OCI-LY1 (cell line): ENCODE data around the gene GSTO1.

Experiments used
- H2AFZ ChIP-seq: fragments of 200-600 bp; sonication (generic), shearing (Covaris generic); 2 replicates; pipeline ENCODE4 v1.6.0; 2014; ENCODE audit warnings: antibody characterized with exemption, mild to moderate bottlenecking, low read length
- H3F3A ChIP-seq: fragments of 200-600 bp; sonication (generic), shearing (Covaris generic); 2 replicates; pipeline ENCODE4 v1.6.0; 2014; ENCODE audit warnings: mild to moderate bottlenecking, antibody characterized with exemption, low read length, moderate library complexity; ENCODE audit not compliant: insufficient read depth
- H3K27ac ChIP-seq: fragments of 200-600 bp; sonication (generic); 2 replicates; pipeline ENCODE4 v1.5.1; 2014; ENCODE audit warnings: low read length, mixed run types, mild to moderate bottlenecking, low read depth; ENCODE audit not compliant: poor library complexity, severe bottlenecking
- H3K27me3 ChIP-seq: fragments of 200-600 bp; sonication (generic); 2 replicates; pipeline ENCODE4 v1.6.0; 2014; ENCODE audit warnings: antibody characterized with exemption, mild to moderate bottlenecking, low read length, moderate library complexity; ENCODE audit not compliant: insufficient read depth
- H3K36me3 ChIP-seq: fragments of 200-600 bp; sonication (generic); 2 replicates; pipeline ENCODE4 v1.6.1; 2014; ENCODE audit warnings: mild to moderate bottlenecking, antibody characterized with exemption, low read length, moderate library complexity, mixed read lengths; ENCODE audit not compliant: insufficient read depth
- H3K4me1 ChIP-seq: fragments of 200-600 bp; sonication (generic); 2 replicates; pipeline ENCODE4 v1.5.1; 2014; ENCODE audit warnings: mild to moderate bottlenecking, low read length, moderate library complexity; ENCODE audit not compliant: insufficient read depth, severe bottlenecking
- H3K4me2 ChIP-seq: fragments of 200-600 bp; sonication (generic), shearing (Covaris generic); 2 replicates; pipeline ENCODE4 v1.6.1; 2014; ENCODE audit warnings: low read length
- H3K4me3 ChIP-seq: fragments of 200-600 bp; sonication (generic); 2 replicates; pipeline ENCODE4 v1.5.1; 2014; ENCODE audit warnings: low read length, low read depth, mild to moderate bottlenecking, mixed read lengths; ENCODE audit not compliant: poor library complexity, severe bottlenecking
- H3K79me2 ChIP-seq: fragments of 200-600 bp; shearing (Covaris generic); 2 replicates; pipeline ENCODE4 v1.6.1; 2016; ENCODE audit warnings: mixed run types, low read length, mixed read lengths; ENCODE audit not compliant: insufficient read depth
- H3K9ac ChIP-seq: fragments of 200-600 bp; sonication (generic), shearing (Covaris generic); 2 replicates; pipeline ENCODE4 v1.6.1; 2014; ENCODE audit warnings: mild to moderate bottlenecking, low read length, mixed read lengths
- H3K9me2 ChIP-seq: fragments of 200-600 bp; sonication (generic), shearing (Covaris generic); 2 replicates; pipeline ENCODE4 v1.6.1; 2014; ENCODE audit warnings: low read depth, mild to moderate bottlenecking, low read length, mixed read lengths
- H3K9me3 ChIP-seq: fragments of 200-600 bp; shearing (Covaris generic); 2 replicates; pipeline ENCODE4 v1.6.1; 2014; ENCODE audit warnings: low read length, mixed read lengths
- H4K20me1 ChIP-seq: fragments of 200-600 bp; sonication (generic), shearing (Covaris generic); 2 replicates; pipeline ENCODE4 v1.6.0; 2016; ENCODE audit warnings: mild to moderate bottlenecking, low read length; ENCODE audit not compliant: insufficient read depth
- CTCF ChIP-seq: fragments of 200-600 bp; sonication (generic), shearing (Covaris generic); IDR thresholded peaks from 2 replicates; pipeline ENCODE4 v1.5.1; 2017; ENCODE audit warnings: mild to moderate bottlenecking, antibody characterized with exemption, low read length, moderate library complexity, mixed read lengths
- EZH2 ChIP-seq: fragments of 200-600 bp; sonication (generic), shearing (Covaris generic); IDR thresholded peaks from 2 replicates; pipeline ENCODE4 v1.8.0; 2017; ENCODE audit warnings: borderline replicate concordance, mixed run types, mild to moderate bottlenecking, antibody characterized with exemption, low read length, moderate library complexity, mixed read lengths

The GSTO1 gene

GRCh38 chr10:104223304-104223703 is 31.4 kb upstream of the GSTO1 start:
- no peaks in the 10 kb centered on the region for H3F3A ChIP-seq
- H4K20me1 ChIP-seq: no peaks in the 10 kb centered on the region
- H3K79me2 ChIP-seq: no peaks in the 10 kb centered on the region
- no peaks in the 10 kb centered on the region for H3K36me3 ChIP-seq
- H3K9me3 ChIP-seq: no peaks in the 10 kb centered on the region
- TF ChIP-seq CTCF: no peak
- TF ChIP-seq EZH2: no peak
- no peak overlapping the region for H2AFZ ChIP-seq
- H3K9me2 ChIP-seq: no peaks in the 10 kb centered on the region
- H3K9ac ChIP-seq: no peak overlapping the region
- no peak overlapping the region for H3K4me3 ChIP-seq
- no peak overlapping the region for H3K27ac ChIP-seq
- no peaks in the 10 kb centered on the region for H3K4me1 ChIP-seq
- no peak overlapping the region for H3K4me2 ChIP-seq
- H3K27me3 ChIP-seq: 0 out of 2 replicates have a peak, but pooled peaks cover 5% of the 10 kb centered on the region

GRCh38 chr10:104230490-104230889 is 24.2 kb upstream of the GSTO1 start:
- H4K20me1 ChIP-seq: no peaks in the 10 kb centered on the region
- no peaks in the 10 kb centered on the region for H3K36me3 ChIP-seq
- no peak overlapping the region for H3K4me2 ChIP-seq
- peaks cover 5% of the 10 kb centered on the region; the same call in 1 of the 2 replicates for H3K9me3 ChIP-seq
- H3K9me2 ChIP-seq: no peaks in the 10 kb centered on the region
- no peak overlapping the region for H2AFZ ChIP-seq
- no peak overlapping the region for H3K27ac ChIP-seq
- H3F3A ChIP-seq: no peaks in the 10 kb centered on the region; the same call in 1 of the 2 replicates
- TF ChIP-seq EZH2 (no peak), CTCF (no peak)
- no peaks in the 10 kb centered on the region for H3K79me2 ChIP-seq
- H3K4me3 ChIP-seq: no peak overlapping the region
- no peaks in the 10 kb centered on the region for H3K27me3 ChIP-seq
- no peak overlapping the region for H3K9ac ChIP-seq
- H3K4me1 ChIP-seq: no peaks in the 10 kb centered on the region

- peaks cover 5% of the 10 kb centered on the region; the same call in 1 of the 2 replicates for H3K9me3 ChIP-seq
Measured at GRCh38 chr10:104231784-104232612, 22.7 kb upstream of the GSTO1 start, which contains the start of gene CFAP43. Gene CFAP43, minus strand, starts transcription at chr10:104232364. Its CDS starts 118 bp downstream, at chr10:104232246.

More at GRCh38 chr10:104231784-104232612, 22.7 kb upstream of the GSTO1 start, which contains the start of gene CFAP43:
- Histone ChIP-seq H3K9ac (no peak within 1 kb of the TSS), H3K9me2 (no peaks in the 10 kb centered on the region), H3K4me1 (no peaks in the 10 kb centered on the region), H2AFZ (no peak within 1 kb of the TSS), H3K36me3 (no peaks in the 10 kb centered on the region), H3K27me3 (no peaks in the 10 kb centered on the region), H3F3A (no peaks in the 10 kb centered on the region; the same call in 1 of the 2 replicates), H3K4me2 (no peak within 1 kb of the TSS), H3K4me3 (no peak within 1 kb of the TSS), H4K20me1 (no peaks in the 10 kb centered on the region), H3K79me2 (no peaks in the 10 kb centered on the region), H3K27ac (no peak within 1 kb of the TSS)
- TF ChIP-seq CTCF: no peak
- TF ChIP-seq EZH2: no peak
